HEK293T (cell line): ENCODE measurements around the gene FBXL20.
"Not testable (repeated sequence)": the region's sequence is repeated elsewhere in the genome, so short reads cannot be mapped to it uniquely, and the experiment has no call there.

ENCODE experiments used
- CTCF ChIA-PET: fragments of 350-600 bp; formaldehyde crosslinking; extraction: SDS; loops from one replicate; lab custom pipeline; 2021; ENCODE audit warnings: antibody characterized with exemption, inconsistent platforms; lab: Yijun Ruan, JAX
- POLR2A ChIA-PET: fragments of 350-600 bp; formaldehyde crosslinking; extraction: SDS; loops from one replicate; lab custom pipeline; 2020; ENCODE audit warnings: antibody characterized with exemption, inconsistent platforms; lab: Yijun Ruan, JAX
- DNase-seq: peaks from one replicate; pipeline ENCODE4 v3.0.0; 2012; ENCODE audit warnings: mixed read lengths; ENCODE audit errors: extremely low spot score
- ARNT ChIP-seq: fragments of 450-650 bp; IDR thresholded peaks from 2 replicates; pipeline ENCODE4 v1.6.1; 2017; ENCODE audit warnings: mild to moderate bottlenecking
- BHLHE40 ChIP-seq: fragments of 450-650 bp; IDR thresholded peaks from 2 replicates; pipeline ENCODE4 v1.6.1; 2016; ENCODE audit warnings: mild to moderate bottlenecking, moderate library complexity, borderline replicate concordance
- CTBP1 ChIP-seq: fragments of 450-650 bp; IDR thresholded peaks from 2 replicates; pipeline ENCODE4 v1.6.1; 2016; ENCODE audit warnings: borderline replicate concordance
- ELF4 ChIP-seq: fragments of 450-650 bp; IDR thresholded peaks from 2 replicates; pipeline ENCODE4 v1.6.1; 2017; ENCODE audit warnings: antibody characterized with exemption
- FOXA1 ChIP-seq: fragments of 450-650 bp; IDR thresholded peaks from 2 replicates; pipeline ENCODE4 v1.6.1; 2016; ENCODE audit warnings: mild to moderate bottlenecking
- FOXK2 ChIP-seq: fragments of 450-650 bp; IDR thresholded peaks from 2 replicates; pipeline ENCODE4 v1.6.1; 2016; ENCODE audit warnings: mild to moderate bottlenecking
- FOXM1 ChIP-seq: fragments of 450-650 bp; IDR thresholded peaks from 2 replicates; pipeline ENCODE4 v1.6.1; 2017; ENCODE audit warnings: mild to moderate bottlenecking, borderline replicate concordance
- HDGF ChIP-seq: fragments of 450-650 bp; IDR thresholded peaks from 2 replicates; pipeline ENCODE4 v1.6.1; 2017; ENCODE audit warnings: antibody characterized with exemption, borderline replicate concordance
- L3MBTL2 ChIP-seq: fragments of 450-650 bp; conservative IDR thresholded peaks from 2 replicates; pipeline ENCODE4 v1.6.1; 2016; ENCODE audit warnings: mild to moderate bottlenecking
- LEF1 ChIP-seq: fragments of 450-650 bp; IDR thresholded peaks from 2 replicates; pipeline ENCODE4 v1.6.1; 2017; ENCODE audit warnings: mild to moderate bottlenecking, borderline replicate concordance
- NFRKB ChIP-seq: fragments of 450-650 bp; IDR thresholded peaks from 2 replicates; pipeline ENCODE4 v1.6.1; 2016; ENCODE audit warnings: mild to moderate bottlenecking, moderate library complexity
- SP1 ChIP-seq: fragments of 450-650 bp; IDR thresholded peaks from 2 replicates; pipeline ENCODE4 v1.6.1; 2017
- SUZ12 ChIP-seq: fragments of 450-650 bp; IDR thresholded peaks from 2 replicates; pipeline ENCODE4 v1.6.1; 2016; ENCODE audit warnings: mild to moderate bottlenecking
- TARDBP ChIP-seq: fragments of 450-650 bp; IDR thresholded peaks from 2 replicates; pipeline ENCODE4 v1.6.1; 2016
- ZNF384 ChIP-seq: fragments of 450-650 bp; IDR thresholded peaks from 2 replicates; pipeline ENCODE4 v1.6.1; 2016
- TF ChIP-seq, protein P1 (sequence below): fragments of 450-650 bp; IDR thresholded peaks from 2 replicates; pipeline ENCODE4 v1.6.1; 2016

The FBXL20 gene

DNA sequence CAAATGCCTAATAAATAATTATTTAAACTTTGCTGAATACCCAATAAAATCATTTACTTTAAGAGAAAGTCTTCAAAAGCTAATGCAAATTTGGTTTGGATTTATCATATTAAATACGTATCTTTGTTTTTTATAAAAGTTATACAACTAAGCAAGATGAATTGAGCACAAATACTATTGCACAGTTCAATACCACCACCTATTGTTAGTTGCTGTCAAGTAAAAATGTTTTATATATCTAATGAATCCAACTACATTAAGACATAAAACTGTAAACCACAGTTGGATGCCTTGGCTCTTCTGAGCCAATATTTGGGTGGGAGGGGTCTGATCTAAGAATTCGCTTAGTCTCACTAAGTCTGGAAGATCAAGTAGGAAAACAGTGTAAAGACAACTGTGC lies 7.7 kb downstream of the FBXL20 start:
- DNase-seq: no peak
- POLR2A ChIA-PET: no interaction called here

GRCh38 chr17:39391448-39391847 lies 10.0 kb downstream of the FBXL20 start:
- no peak for TF ChIP-seq ELF4
- TF ChIP-seq SP1: no peak
- TF ChIP-seq BHLHE40: no peak
- TF ChIP-seq FOXK2: no peak
- no peak for TF ChIP-seq FOXM1
- TF ChIP-seq NFRKB: no peak
- no peak for TF ChIP-seq TARDBP
- TF ChIP-seq CTBP1: no peak
- no peak for TF ChIP-seq SUZ12
- TF ChIP-seq, protein P1, sequence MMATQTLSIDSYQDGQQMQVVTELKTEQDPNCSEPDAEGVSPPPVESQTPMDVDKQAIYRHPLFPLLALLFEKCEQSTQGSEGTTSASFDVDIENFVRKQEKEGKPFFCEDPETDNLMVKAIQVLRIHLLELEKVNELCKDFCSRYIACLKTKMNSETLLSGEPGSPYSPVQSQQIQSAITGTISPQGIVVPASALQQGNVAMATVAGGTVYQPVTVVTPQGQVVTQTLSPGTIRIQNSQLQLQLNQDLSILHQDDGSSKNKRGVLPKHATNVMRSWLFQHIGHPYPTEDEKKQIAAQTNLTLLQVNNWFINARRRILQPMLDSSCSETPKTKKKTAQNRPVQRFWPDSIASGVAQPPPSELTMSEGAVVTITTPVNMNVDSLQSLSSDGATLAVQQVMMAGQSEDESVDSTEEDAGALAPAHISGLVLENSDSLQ: no peak
- TF ChIP-seq L3MBTL2: no peak
- ChIA-PET CTCF (interaction anchor here (0.6 to 1.1 kb wide), 3 partner anchors 17 to 147 kb away, joined by 3 to 6 read pairs (median 3); no protein-coding TSS in a partner anchor), POLR2A (no interaction called here)
- no peak for DNase-seq

More for the DNA sequence above, 7.7 kb downstream of the FBXL20 start:
- CTCF ChIA-PET: interaction anchor here (0.6 kb wide), 1 partner anchor 11 kb away, joined by 4 read pairs; no protein-coding TSS in a partner anchor
- TF ChIP-seq, protein P1: no peak
- TF ChIP-seq LEF1: no peak
- TF ChIP-seq SUZ12: no peak
- no peak for TF ChIP-seq ELF4
- TF ChIP-seq SP1: no peak
- TF ChIP-seq L3MBTL2: no peak
- no peak for TF ChIP-seq HDGF
- TF ChIP-seq TARDBP: no peak
- no peak for TF ChIP-seq FOXA1
- no peak for TF ChIP-seq FOXK2
- TF ChIP-seq NFRKB: no peak
- TF ChIP-seq BHLHE40: no peak
- no peak for TF ChIP-seq FOXM1
- no peak for TF ChIP-seq ZNF384
- TF ChIP-seq ARNT: no peak
- TF ChIP-seq CTBP1: no peak

- CTCF ChIA-PET: no interaction called here
- DNase-seq: no peak
- POLR2A ChIA-PET: interaction anchor here (1.1 kb wide), 1 partner anchor 16 kb away, joined by 4 read pairs; no protein-coding TSS in a partner anchor
- TF ChIP-seq ARNT: no peak
- no peak for TF ChIP-seq FOXK2
- no peak for TF ChIP-seq CTBP1
- TF ChIP-seq SUZ12: no peak
- no peak for TF ChIP-seq NFRKB
- no peak for TF ChIP-seq TARDBP
- TF ChIP-seq FOXA1: no peak
- TF ChIP-seq, protein P1: no peak
- no peak for TF ChIP-seq L3MBTL2
Measured at GRCh38 chr17:39385040-39385439, 16.4 kb downstream of the FBXL20 start.

DNA sequence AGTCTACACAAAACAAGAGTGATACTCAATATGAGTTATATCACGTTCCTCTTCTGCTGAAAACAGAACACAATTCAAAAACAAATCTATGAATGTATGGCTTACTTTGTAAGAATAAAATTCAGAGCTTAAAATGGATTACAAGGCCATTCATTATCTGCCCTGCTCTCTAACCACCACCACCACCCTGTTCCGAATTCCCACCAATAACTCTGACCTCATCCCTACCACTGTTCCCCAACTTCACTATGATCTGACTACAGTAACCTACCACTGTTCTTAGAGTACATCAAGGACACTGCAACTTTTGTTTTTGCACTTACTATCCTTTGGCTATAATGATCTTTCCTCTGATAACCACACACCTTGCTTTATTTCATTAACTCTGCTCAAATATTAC lies 21.3 kb downstream of the FBXL20 start:
- ChIA-PET CTCF (no interaction called here), POLR2A (no interaction called here)
- TF ChIP-seq ARNT (no peak), BHLHE40 (no peak), TARDBP (no peak), L3MBTL2 (no peak), FOXA1 (no peak), LEF1 (no peak), FOXM1 (no peak), FOXK2 (no peak), HDGF (no peak), CTBP1 (no peak), ELF4 (no peak), SUZ12 (no peak), NFRKB (no peak), SP1 (no peak), ZNF384 (no peak)
- TF ChIP-seq, protein P1: no peak
- no peak for DNase-seq

DNA sequence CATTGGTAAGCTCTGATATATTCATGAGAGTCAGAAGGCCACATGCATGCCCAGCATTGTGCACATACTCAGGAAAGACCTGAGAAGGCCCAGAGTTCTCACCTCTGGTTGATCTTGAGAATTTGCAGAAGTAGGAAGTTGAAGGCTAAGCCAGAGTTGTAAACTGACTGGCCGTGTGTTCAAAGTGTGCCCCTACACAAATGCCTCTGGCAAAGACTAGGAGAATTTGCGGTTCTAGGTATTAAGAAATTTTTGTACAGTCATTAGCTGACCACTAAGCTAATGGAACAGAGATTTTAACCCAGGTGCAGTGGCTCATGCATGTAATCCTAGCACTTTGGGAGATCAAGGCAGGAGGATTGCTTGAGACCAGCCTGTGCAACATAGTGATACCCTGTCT lies 25.0 kb downstream of the FBXL20 start:
- no peak for TF ChIP-seq FOXK2
- no peak for TF ChIP-seq SP1
- TF ChIP-seq, protein P1: no peak
- TF ChIP-seq ZNF384: no peak
- TF ChIP-seq BHLHE40: no peak
- TF ChIP-seq L3MBTL2: no peak
- TF ChIP-seq HDGF: no peak
- TF ChIP-seq NFRKB: no peak
- no peak for TF ChIP-seq ELF4
- TF ChIP-seq LEF1: no peak
- no peak for TF ChIP-seq TARDBP
- TF ChIP-seq CTBP1: no peak
- no peak for TF ChIP-seq FOXA1
- no peak for TF ChIP-seq SUZ12
- TF ChIP-seq FOXM1: no peak
- TF ChIP-seq ARNT: no peak
- no peak for DNase-seq
- POLR2A ChIA-PET: interaction anchor here (0.7 kb wide), 1 partner anchor 25 kb away, joined by 3 read pairs; the partner anchor contains the start of gene FBXL20
- CTCF ChIA-PET: no interaction called here

DNA sequence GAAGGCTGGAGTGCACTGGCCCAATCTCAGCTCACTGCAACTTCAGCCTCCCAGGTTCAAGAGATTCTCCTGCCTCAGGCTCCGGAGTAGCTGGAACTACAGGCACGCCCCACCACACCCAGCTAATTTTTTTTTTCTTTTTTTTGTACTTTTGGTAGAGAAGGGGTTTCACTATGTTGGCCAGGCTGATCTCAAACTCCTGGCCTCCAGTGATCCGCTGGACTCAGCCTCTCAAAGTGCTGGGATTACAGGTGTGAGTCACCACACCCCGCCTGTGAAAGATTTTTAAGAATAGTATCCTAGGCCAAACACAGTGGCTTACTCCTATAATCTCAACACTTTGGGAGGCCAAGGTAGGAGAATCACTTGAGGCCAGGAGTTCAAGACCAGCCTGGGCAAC lies 33.6 kb downstream of the FBXL20 start:
- DNase-seq, POLR2A ChIA-PET, CTCF ChIA-PET: not testable (repeated sequence)
